ENCODE measurements around the gene AGAP1.

GRCh38 chr2:236056141-236056540, 562.3 kb downstream of the AGAP1 start:
- TF ChIP-seq CTCF (IDR thresholded peaks at IDR 0.05) (no peak), POLR2A (IDR thresholded peaks at IDR 0.05) (no peak)
